ENCODE data around the gene MAP4K5.

DNA sequence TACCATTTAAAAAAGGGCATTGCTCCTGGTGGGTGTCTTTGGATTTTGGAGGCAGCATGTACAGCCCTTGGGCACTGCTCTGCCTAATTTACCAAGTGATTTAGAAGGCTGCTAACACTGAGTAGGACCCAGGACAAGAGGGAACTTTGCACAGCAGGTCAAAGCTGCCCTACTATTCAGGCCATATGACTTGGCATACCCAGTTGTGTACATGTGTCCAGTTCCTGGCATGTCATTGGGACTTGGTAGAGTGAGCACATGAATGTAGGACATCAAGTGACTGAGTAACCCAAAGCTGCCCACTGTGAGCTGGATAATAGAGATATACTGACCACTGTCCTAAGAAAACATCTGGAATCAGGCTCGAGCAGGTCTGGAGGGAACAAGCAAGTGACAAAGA lies 151.4 kb downstream of the MAP4K5 start:
- TF ChIP-seq CTCF (IDR thresholded peaks at IDR 0.05) (no peak), TCF7L2 (IDR thresholded peaks at IDR 0.05; ENCODE audit: low read depth, low read length) (no peak), REST (IDR thresholded peaks at IDR 0.05; ENCODE audit: insufficient read depth in 1 of 2, low read depth in 2 of 2, low read length in 1 of 2) (no peak), POLR2AphosphoS5 (IDR thresholded peaks at IDR 0.05; ENCODE audit: low read depth, low read length) (no peak)

Measured in Panc1 (cell line).